Breast epithelium (tissue), 3 donors: ENCODE data around the gene MVB12B.

Experiments used
- CTCF ChIP-seq, 3 donors: fragments of 450-650 bp; IDR thresholded peaks; one replicate each; pipeline ENCODE4 v1.5.1; 2016 to 2017; ENCODE audit warnings: antibody characterized with exemption in 3 of 3, mild to moderate bottlenecking in 3 of 3, moderate library complexity in 3 of 3
- POLR2AphosphoS5 ChIP-seq, 3 donors: sonication (generic); formaldehyde crosslinking; IDR thresholded peaks; one replicate each; pipeline ENCODE4 v1.6.1; 2017; ENCODE audit warnings: antibody characterized with exemption in 3 of 3

DNA sequence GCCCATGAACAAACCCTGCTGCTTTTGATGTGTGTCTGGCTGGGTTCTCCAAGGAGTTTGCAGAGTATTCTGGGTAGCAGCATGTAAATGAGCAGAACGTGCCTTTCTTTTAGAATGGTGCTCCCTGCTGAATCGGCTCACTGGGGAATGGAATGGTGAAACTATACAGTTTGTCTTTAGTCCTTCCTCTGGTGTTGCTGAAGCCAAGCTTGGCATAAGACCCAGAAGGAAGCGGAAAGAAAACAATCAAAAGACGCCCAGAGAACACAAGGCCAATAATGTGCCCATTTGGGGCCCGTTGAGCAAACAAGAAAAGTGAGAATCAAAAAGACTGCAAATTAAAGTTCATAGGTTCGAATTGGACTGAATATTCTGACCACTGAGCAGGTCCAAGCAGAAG, 60.1 kb downstream of the MVB12B start:
- no peak for TF ChIP-seq CTCF (IDR thresholded peaks at IDR 0.05)
- TF ChIP-seq POLR2AphosphoS5 (IDR thresholded peaks at IDR 0.05) = no peak
